Adrenal gland (tissue), 12 donors: ENCODE measurements around the gene DNAJB8. TPM values are rescaled to one million over a fixed set of nuclear protein-coding genes. Genes with fewer than 3 reads are reported as not detected.

Source experiments
- DNase-seq, 7 donors: peaks; one replicate each; pipeline ENCODE4 v3.0.0-alpha.2; 2019 to 2020
- H3K27ac ChIP-seq, 5 donors: fragments of 200-600 bp; sonication (generic) in 4 of 5; 1 replicate in 3 of 5; 2 replicates in 2 of 5; pipeline versions ENCODE4 v1.5.1 to v1.8.0; 2016 to 2020; ENCODE audit warnings: mild to moderate bottlenecking in 1 of 5
- H3K27me3 ChIP-seq: fragments of 200-600 bp; 2 replicates; pipeline ENCODE4 v1.8.0; 2021
- H3K36me3 ChIP-seq, 2 donors: fragments of 200-600 bp; replicated peaks in 1 of 2; 1 replicate in 1 of 2; 2 replicates in 1 of 2; pipeline versions ENCODE4 v1.5.1 to v1.8.0; 2018 to 2022
- H3K4me1 ChIP-seq, 2 donors: fragments of 200-600 bp; replicated peaks in 1 of 2; 1 replicate in 1 of 2; 2 replicates in 1 of 2; pipeline versions ENCODE4 v1.5.1 to v1.8.0; 2018 to 2021
- H3K4me3 ChIP-seq, 4 donors: fragments of 200-600 bp; sonication (generic) in 3 of 4; one replicate each; pipeline ENCODE4 v1.5.1; 2016 to 2018
- H3K9me3 ChIP-seq, 3 donors: fragments of 200-600 bp; sonication (generic) in 1 of 3; replicated peaks in 1 of 3; 1 replicate in 2 of 3; 2 replicates in 1 of 3; pipeline versions ENCODE4 v1.5.1 to v1.8.0; 2016 to 2021
- POLR2A ChIP-seq, 2 donors: fragments of 450-650 bp; IDR thresholded peaks; one replicate each; pipeline ENCODE4 v1.6.1; 2017; ENCODE audit warnings: antibody characterized with exemption in 2 of 2, mild to moderate bottlenecking in 2 of 2, moderate library complexity in 1 of 2
- WGBS, 4 donors: extraction: QIAGEN DNeasy Blood & Tissue Kit in 2 of 4; methylation state at CpG; one replicate each; pipeline versions ENCODE4 v1.1.5 to v1.1.7; 2013 to 2017; 5-methylcytosine and 5-hydroxymethylcytosine counted together
- intact Hi-C, 2 donors: fragments of 100-400 bp; cut with DNase I; formaldehyde crosslinking; loops; one replicate each; pipeline versions ENCODE4 v1.14.1 to v1.15.0; 2022 to 2023
- polyA plus RNA-seq, 3 donors: library from polyadenylated mRNA; stranded (reverse); fragments of 200-250 nt in 2 of 3; fragments of 350-450 nt in 1 of 3; fragmentation: Illumina TruSeq in 1 of 3; extraction: RNeasy Lipid Tissue Mini Kit (QIAGEN cat#74804) in 1 of 3; gene quantifications; one replicate each; pipeline ENCODE4 v1.2.3, GENCODE V29; 2013 to 2014
- total RNA-seq, 9 donors: library from RNA; depleted of rRNA in 4 of 9; stranded (reverse); fragments of >200 nt in 4 of 9; fragments of 120-200 nt in 1 of 9; fragmentation: NEBNext Ultra II Directional in 1 of 9; extraction: Animal tissue kit (Norgen Biotek cat#: 25700) in 1 of 9; gene quantifications; one replicate each; pipeline versions ENCODE4 v1.1.0 to v1.2.4, GENCODE V29; 2013 to 2023
- TF ChIP-seq, protein P1 (sequence below), 6 experiments: fragments of 450-650 bp in 4 of 6; fragments of 200-600 bp in 2 of 6; sonication (generic) in 1 of 6; IDR thresholded peaks; 1 replicate in 5 of 6; 2 replicates in 1 of 6; pipeline versions ENCODE4 v1.5.1 to v1.8.0; 2016 to 2021; ENCODE audit warnings: antibody characterized with exemption in 6 of 6, mild to moderate bottlenecking in 2 of 6, moderate library complexity in 1 of 6
- donor health status: healthy with polysubstance abuse.
- donor health status: Bipolar disorder and iron deficiency.
- donor health status: DM: yes; HTN: yes; CAD: no.
- donor health status: DM: no; HTN: no; CAD: no.
- donor health status: DM: no; HTN: no; CAD: no.
- donor health status: DM: yes; HTN: yes; CAD: no.

DNAJB8 gene
- total and polyA plus RNA-seq, 12 donors = not detected

DNA sequence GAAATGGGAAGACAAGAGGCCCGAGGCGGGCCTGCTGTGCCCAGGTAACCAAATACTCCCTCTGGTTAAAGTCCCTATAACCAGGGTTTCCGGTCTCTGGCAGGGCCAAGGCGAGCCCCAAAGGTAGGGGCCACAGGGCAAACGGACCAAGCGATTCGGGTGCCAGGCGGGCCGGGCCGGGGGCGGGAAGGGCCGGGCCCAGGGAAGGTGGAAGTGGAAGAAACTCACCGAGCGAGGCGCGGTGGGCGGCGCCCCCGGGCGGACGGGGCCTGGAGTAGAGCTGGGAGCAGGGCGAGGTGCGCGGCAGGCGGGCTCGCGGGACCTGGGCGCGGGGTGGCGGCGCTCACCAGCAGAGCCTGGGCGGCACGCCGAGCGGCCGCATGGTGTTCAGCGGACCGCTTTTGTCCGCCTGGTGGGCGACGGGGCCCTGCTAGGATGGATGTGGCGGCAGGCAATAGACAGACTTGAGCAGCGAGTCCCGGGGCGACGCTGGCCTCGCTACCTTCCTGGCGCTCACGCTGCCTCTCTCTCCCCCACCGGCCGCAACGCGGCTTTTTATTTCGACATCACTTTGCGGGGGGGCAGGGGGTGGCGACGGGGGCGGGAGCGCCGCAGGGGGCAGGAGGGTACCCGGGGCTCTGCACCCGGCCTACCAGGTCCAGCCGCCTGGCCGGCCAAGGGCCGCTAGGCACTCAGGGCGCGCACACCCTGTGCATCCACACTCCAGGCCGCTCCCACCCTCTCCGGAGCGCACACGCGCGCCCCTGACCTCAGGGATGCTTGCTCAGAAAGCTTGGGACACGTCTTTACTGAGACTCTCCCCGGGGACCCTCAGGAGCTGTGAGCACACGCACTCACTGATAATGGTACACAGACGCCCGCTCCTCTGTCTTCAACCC, 26.2 kb upstream of the DNAJB8 start, which contains the start of gene GATA2:
GATA2 (minus strand) TSS at position 531 of the 899 bp plus-strand sequence. CDS start 6,170 bp downstream, outside the sequence.
- DNase-seq = peak in 4 of 7 donors; percentile 11 to 64 (median 24)
- Histone ChIP-seq H3K27ac (peak within 1 kb of the TSS in 1 of 5 donors; percentile 41), H3K4me3 (peak within 1 kb of the TSS in 1 of 4 donors; percentile 9), H3K36me3 (no peaks in the 10 kb centered on the region), H3K9me3 (no peaks in the 10 kb centered on the region), H3K4me1 (peaks cover 19 to 36% of the 10 kb centered on the region in 2 donors), H3K27me3 (peaks cover 77% of the 10 kb centered on the region)
- intact Hi-C loops = loop anchor here (10.0 kb wide), 1 partner anchor 112 kb away; no protein-coding TSS in a partner anchor
- TF ChIP-seq, protein P1, sequence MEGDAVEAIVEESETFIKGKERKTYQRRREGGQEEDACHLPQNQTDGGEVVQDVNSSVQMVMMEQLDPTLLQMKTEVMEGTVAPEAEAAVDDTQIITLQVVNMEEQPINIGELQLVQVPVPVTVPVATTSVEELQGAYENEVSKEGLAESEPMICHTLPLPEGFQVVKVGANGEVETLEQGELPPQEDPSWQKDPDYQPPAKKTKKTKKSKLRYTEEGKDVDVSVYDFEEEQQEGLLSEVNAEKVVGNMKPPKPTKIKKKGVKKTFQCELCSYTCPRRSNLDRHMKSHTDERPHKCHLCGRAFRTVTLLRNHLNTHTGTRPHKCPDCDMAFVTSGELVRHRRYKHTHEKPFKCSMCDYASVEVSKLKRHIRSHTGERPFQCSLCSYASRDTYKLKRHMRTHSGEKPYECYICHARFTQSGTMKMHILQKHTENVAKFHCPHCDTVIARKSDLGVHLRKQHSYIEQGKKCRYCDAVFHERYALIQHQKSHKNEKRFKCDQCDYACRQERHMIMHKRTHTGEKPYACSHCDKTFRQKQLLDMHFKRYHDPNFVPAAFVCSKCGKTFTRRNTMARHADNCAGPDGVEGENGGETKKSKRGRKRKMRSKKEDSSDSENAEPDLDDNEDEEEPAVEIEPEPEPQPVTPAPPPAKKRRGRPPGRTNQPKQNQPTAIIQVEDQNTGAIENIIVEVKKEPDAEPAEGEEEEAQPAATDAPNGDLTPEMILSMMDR (IDR thresholded peaks at IDR 0.05) = no peak
- TF ChIP-seq POLR2A (IDR thresholded peaks at IDR 0.05) = peak; percentile 16 to 60
- 9 to 21% (median 14%) methylated on average over 24 to 78 of the region's 78 CpGs for WGBS, 4 donors

DNA sequence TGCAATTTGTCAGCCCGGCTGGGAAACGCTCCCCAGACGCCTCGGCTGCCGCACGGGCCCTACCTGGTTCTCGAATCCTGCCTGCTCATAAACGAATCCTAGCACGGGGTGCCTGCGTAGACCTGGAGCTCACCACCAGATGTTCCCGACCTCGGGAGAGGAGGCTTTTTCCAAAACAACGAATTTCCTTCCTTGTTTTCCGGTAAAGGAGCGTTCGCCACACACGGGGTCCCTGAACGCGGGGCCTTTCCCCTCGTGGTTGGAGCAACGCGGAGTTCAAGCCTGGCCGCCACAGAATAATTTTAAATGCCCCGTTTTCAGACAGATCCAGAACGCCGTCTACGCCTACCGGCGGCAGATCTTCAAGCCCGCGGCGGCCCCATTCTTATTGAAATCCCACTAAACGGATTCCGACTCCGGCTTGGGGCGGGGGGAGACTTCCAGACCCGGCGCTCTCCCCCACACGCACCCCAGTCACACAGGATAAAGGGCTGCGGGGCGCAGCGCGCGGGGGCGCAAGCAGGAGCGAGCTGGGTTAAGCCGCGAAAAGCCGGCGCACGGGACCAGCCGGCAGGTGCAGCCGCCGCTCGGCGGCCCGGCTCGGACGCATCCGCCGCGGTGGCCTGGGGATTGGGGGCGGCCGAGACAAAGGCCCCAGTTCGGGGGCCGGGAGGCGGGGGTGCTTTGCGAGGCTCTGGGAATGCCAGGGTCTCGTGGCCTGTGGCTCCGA, 25.4 kb upstream of the DNAJB8 start:
- no peaks in the 10 kb centered on the region for H3K36me3 ChIP-seq
- TF ChIP-seq POLR2A (IDR thresholded peaks at IDR 0.05) = no peak
- TF ChIP-seq, protein P1 (IDR thresholded peaks at IDR 0.05) = no peak
- H3K4me3 ChIP-seq = peak overlapping the region in 1 of 4 donors; percentile 9
- peaks cover 80% of the 10 kb centered on the region for H3K27me3 ChIP-seq
- 12 to 19% (median 13%) methylated on average over 36 to 70 of the region's 70 CpGs for WGBS, 4 donors
- peak in 2 of 7 donors; percentile 5 to 52 for DNase-seq
- peak overlapping the region in 1 of 5 donors; percentile 83 for H3K27ac ChIP-seq
- intact Hi-C loops = loop anchor here (10.0 kb wide), 1 partner anchor 113 kb away; no protein-coding TSS in a partner anchor
- peaks cover 27 to 39% of the 10 kb centered on the region in 2 donors for H3K4me1 ChIP-seq
- H3K9me3 ChIP-seq = no peaks in the 10 kb centered on the region

DNA sequence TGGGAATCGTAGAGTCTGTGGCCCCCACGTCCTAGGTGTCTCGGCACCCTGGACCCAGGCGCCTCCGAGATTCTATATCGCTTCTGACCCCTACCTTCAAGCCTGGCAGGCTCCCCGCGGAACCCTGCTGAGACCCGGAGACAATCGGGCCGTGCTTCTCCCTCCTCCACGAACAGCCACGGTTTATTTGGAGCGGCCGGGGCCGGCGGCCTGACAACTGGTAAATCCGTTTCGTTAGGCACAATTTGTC, 24.9 kb upstream of the DNAJB8 start:
- H3K4me1 ChIP-seq = peaks cover 32 to 39% of the 10 kb centered on the region in 2 donors
- peak overlapping the region in 1 of 5 donors; percentile 83 for H3K27ac ChIP-seq
- intact Hi-C loops = loop anchor here (10.0 kb wide), 1 partner anchor 113 kb away; no protein-coding TSS in a partner anchor
- peaks cover 80% of the 10 kb centered on the region for H3K27me3 ChIP-seq
- no peak overlapping the region for H3K4me3 ChIP-seq
- H3K36me3 ChIP-seq = no peaks in the 10 kb centered on the region
- H3K9me3 ChIP-seq = no peaks in the 10 kb centered on the region
- TF ChIP-seq, protein P1 (IDR thresholded peaks at IDR 0.05) = no peak
- TF ChIP-seq POLR2A (IDR thresholded peaks at IDR 0.05) = no peak
- peak in 3 of 7 donors; percentile 14 to 52 (median 22) for DNase-seq
- 9 to 23% (median 10%) methylated on average over 13 to 19 of the region's 19 CpGs for WGBS, 4 donors
